SU-DHL-6 (cell line): ENCODE data around the gene ANKRD22.

Source experiments
- EZH2phosphoT487 ChIP-seq: fragments of 200-600 bp; sonication (generic), shearing (Covaris generic); conservative IDR thresholded peaks from 2 replicates; pipeline ENCODE4 v1.6.1; 2018; ENCODE audit warnings: mild to moderate bottlenecking, antibody characterized with exemption, low read length, moderate library complexity, mixed read lengths
- TF ChIP-seq, protein P1 (sequence below): fragments of 200-600 bp; sonication (generic); IDR thresholded peaks from one replicate; pipeline ENCODE4 v1.5.1; 2017; ENCODE audit warnings: antibody characterized with exemption, mild to moderate bottlenecking, low read length, moderate library complexity; ENCODE audit not compliant: insufficient read depth, poor library complexity, severe bottlenecking

DNA sequence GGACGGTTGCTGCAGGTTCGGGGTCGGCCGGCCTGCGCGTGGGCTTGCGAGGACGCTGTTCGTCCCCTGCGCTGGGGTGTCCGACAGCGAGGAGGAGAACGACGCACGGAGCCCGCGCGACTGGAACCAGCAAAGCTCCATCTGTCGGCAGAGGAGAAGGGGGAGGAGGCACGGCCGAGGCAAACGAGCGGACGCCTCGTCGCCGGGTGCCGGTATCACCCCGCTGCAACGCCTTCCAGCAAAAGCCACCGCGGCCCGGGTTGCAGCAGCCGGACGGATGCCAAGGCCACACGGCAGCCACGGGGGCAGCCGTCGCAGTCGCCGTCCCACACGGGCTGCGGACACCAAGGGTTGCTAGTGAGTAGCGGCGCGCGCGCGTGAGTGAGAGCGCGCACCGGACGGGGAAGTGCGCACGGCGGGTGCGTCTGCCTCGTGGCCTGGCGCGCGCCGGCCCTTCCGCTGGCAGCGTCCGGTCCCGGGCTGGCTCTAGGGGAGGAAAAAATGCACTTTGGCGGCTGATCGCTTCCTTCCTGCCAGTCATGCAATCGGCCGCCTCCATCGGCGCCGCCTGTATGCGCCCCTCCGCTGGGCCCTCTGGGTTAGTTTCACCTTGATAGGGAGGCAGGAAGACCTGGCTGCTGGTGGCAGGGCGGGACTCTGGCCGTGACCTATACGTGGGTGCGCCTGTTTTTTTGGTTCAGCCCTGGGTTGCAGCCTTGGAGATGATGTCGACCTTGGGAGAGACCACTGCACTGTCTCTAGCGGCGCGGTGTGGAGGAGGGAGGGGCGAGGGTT lies 28.8 kb upstream of the ANKRD22 start:
- no peak for TF ChIP-seq EZH2phosphoT487
- TF ChIP-seq, protein P1, sequence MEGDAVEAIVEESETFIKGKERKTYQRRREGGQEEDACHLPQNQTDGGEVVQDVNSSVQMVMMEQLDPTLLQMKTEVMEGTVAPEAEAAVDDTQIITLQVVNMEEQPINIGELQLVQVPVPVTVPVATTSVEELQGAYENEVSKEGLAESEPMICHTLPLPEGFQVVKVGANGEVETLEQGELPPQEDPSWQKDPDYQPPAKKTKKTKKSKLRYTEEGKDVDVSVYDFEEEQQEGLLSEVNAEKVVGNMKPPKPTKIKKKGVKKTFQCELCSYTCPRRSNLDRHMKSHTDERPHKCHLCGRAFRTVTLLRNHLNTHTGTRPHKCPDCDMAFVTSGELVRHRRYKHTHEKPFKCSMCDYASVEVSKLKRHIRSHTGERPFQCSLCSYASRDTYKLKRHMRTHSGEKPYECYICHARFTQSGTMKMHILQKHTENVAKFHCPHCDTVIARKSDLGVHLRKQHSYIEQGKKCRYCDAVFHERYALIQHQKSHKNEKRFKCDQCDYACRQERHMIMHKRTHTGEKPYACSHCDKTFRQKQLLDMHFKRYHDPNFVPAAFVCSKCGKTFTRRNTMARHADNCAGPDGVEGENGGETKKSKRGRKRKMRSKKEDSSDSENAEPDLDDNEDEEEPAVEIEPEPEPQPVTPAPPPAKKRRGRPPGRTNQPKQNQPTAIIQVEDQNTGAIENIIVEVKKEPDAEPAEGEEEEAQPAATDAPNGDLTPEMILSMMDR, result no peak
